H4 (cell line): ENCODE results near the gene KCNJ5. TPM values are rescaled to one million over a fixed set of nuclear protein-coding genes. Genes with fewer than 3 reads are reported as not detected.
A peak's percentile ranks its signal among the peaks of the same experiment; 100 is the strongest.

Source experiments
- DNase-seq: peaks from one replicate; pipeline ENCODE4 v3.0.0-alpha.2; 2015; ENCODE audit warnings: low spot score
- total RNA-seq: library from RNA; depleted of rRNA; stranded (reverse); fragments of >200 nt; shearing (Covaris generic); gene quantifications from 2 replicates; pipeline ENCODE4 v1.2.3, GENCODE V29; 2014; rRNA removed

The KCNJ5 gene
- total RNA-seq, result not detected in 2 replicates

GRCh38 chr11:128890543-128891368 lies at the start of gene KCNJ5:
Gene KCNJ5, plus strand, starts transcription at chr11:128891356. Its CDS starts 19,918 bp downstream, at chr11:128911274.
- no peak for DNase-seq

GRCh38 chr11:128841461-128842072 lies 49.6 kb upstream of the KCNJ5 start:
- DNase-seq, result no peak

- DNase-seq, result no peak
Measured at GRCh38 chr11:128843198-128843785, 47.9 kb upstream of the KCNJ5 start.

- DNase-seq, result no peak
Measured at GRCh38 chr11:128845334-128845780, 45.8 kb upstream of the KCNJ5 start.

- DNase-seq, result no peak
Measured at GRCh38 chr11:128846985-128847384, 44.2 kb upstream of the KCNJ5 start.

- peak; percentile 41 for DNase-seq
Measured at GRCh38 chr11:128848815-128849455, 42.2 kb upstream of the KCNJ5 start.

- no peak for DNase-seq
Measured at GRCh38 chr11:128852327-128853023, 38.7 kb upstream of the KCNJ5 start.

GRCh38 chr11:128853559-128853958 lies 37.6 kb upstream of the KCNJ5 start:
- no peak for DNase-seq

GRCh38 chr11:128854841-128855240 lies 36.3 kb upstream of the KCNJ5 start:
- DNase-seq, result no peak

GRCh38 chr11:128856241-128856640 lies 34.9 kb upstream of the KCNJ5 start:
- DNase-seq, result no peak

GRCh38 chr11:128857341-128857740 lies 33.8 kb upstream of the KCNJ5 start:
- no peak for DNase-seq

GRCh38 chr11:128859563-128860441 lies 31.4 kb upstream of the KCNJ5 start:
- peak; percentile 19 for DNase-seq

- no peak for DNase-seq
Measured at GRCh38 chr11:128860571-128861361, 30.4 kb upstream of the KCNJ5 start.

GRCh38 chr11:128862406-128862805 lies 28.8 kb upstream of the KCNJ5 start:
- no peak for DNase-seq

GRCh38 chr11:128862908-128863660 lies 28.1 kb upstream of the KCNJ5 start:
- DNase-seq, result no peak

GRCh38 chr11:128865490-128865889 lies 25.7 kb upstream of the KCNJ5 start:
- DNase-seq, result no peak

- DNase-seq, result no peak
Measured at GRCh38 chr11:128867277-128867676, 23.9 kb upstream of the KCNJ5 start, which contains the start of gene KCNJ1. Gene KCNJ1, minus strand, starts transcription at chr11:128867296. Its CDS starts 27,053 bp downstream, at chr11:128840243.

GRCh38 chr11:128868841-128869671 lies 22.1 kb upstream of the KCNJ5 start:
- no peak for DNase-seq
